ENCODE results near the gene BPIFA2.

DNA sequence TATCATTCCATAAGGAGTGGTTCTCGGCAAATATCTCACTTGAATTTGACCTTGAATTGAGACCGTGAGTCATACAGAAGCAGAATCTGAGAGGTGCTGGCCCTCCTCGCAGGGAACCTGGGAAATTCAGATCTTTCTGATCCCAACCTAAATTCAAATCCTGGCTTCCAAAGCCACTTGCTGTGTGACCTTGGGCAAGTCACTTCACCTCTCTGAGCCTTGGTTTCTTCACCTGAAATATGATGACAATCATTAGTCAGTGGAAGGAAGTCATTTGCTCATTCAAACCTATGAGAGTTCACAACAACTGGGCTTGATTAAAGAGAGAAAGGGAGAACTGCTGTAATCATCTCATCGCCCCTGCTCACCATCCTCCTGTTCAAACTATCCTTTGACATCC is 56.4 kb downstream of the BPIFA2 start:
- TF ChIP-seq, protein P1, sequence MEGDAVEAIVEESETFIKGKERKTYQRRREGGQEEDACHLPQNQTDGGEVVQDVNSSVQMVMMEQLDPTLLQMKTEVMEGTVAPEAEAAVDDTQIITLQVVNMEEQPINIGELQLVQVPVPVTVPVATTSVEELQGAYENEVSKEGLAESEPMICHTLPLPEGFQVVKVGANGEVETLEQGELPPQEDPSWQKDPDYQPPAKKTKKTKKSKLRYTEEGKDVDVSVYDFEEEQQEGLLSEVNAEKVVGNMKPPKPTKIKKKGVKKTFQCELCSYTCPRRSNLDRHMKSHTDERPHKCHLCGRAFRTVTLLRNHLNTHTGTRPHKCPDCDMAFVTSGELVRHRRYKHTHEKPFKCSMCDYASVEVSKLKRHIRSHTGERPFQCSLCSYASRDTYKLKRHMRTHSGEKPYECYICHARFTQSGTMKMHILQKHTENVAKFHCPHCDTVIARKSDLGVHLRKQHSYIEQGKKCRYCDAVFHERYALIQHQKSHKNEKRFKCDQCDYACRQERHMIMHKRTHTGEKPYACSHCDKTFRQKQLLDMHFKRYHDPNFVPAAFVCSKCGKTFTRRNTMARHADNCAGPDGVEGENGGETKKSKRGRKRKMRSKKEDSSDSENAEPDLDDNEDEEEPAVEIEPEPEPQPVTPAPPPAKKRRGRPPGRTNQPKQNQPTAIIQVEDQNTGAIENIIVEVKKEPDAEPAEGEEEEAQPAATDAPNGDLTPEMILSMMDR (IDR thresholded peaks at IDR 0.05; ENCODE audit: low read depth, low read length, poor library complexity, severe bottlenecking): no peak
- no peak for TF ChIP-seq EZH2phosphoT487 (IDR thresholded peaks at IDR 0.05; ENCODE audit: borderline replicate concordance, low read length)
